GM19238 (cell line): ENCODE measurements around the gene CMSS1.
"Not testable (repeated sequence)": the region's sequence is repeated elsewhere in the genome, so short reads cannot be mapped to it uniquely, and the experiment has no call there.

Experiments used
- DNase-seq: peaks from one replicate; pipeline ENCODE4 v3.0.0; 2011; ENCODE audit warnings: low spot score; ENCODE audit not compliant: insufficient read length

Gene CMSS1

DNA sequence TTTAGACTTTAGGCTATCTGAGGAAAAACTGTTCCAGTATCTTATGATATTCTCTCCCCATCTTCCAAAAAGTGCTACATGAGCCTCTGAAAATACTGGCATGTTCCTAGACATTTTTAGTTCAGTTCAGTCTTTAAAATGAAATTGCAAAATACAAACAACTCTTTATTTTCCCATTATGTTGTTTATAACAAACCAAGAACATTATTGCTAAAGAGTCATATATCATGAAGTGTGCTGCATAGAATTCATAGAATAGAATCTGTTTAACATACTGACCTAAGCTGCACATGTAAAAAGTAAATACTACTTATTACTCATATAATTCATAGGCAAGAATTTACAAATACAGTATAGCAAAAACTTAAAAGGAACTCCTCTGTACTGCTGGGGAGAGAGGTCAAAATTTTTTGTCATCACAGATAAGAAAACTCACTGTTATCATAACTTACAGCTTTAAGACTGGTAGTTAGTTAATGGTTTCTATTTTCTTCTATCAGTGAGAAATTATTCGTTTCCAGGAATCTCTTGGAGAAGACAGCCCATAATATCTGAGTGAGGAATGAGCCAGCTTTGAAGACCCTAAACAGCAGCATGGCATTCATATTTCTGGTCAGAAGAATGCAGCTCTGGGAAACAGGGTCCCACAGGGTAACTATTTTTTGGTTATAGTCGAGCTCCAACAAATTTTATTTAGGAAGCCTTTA is 264.5 kb downstream of the CMSS1 start:
- DNase-seq, result no peak

DNA sequence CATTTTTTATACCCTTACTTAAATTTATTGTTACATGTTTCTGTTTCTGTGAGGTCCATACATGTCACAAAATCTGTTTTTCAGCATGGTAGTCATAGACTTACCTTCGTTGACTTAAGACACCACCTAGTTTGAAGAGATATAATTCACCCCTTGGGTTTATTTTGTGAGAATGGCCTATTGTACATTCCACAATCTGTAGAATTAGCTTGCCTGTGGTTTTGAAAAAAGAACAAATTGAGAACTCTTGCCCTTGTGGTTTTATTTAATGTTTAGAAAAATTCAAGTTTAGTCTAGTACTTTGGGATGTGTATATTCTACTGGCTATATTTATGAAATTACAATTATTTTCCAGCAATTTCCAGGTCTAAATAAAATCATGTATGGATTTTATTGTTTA is 265.1 kb downstream of the CMSS1 start:
- no peak for DNase-seq

DNA sequence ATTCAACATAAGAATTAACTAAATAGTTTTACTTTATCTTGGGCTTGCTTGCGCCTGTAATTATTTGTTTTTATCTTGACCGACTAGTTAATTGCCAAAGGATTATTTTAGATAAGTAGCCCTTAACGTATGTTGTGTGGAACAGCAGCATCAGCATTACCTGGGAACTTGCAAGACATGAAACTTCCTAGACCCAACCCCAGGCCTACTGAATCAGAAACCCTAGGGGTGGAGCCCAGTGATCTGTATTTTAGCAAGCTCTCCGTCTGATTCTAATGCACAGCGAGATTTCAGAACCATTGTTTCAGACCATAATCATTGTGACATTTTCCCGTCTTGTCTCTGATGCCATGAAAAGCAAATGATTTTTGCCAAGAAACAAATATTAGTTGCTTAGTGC is 265.5 kb downstream of the CMSS1 start:
- DNase-seq, result no peak

DNA sequence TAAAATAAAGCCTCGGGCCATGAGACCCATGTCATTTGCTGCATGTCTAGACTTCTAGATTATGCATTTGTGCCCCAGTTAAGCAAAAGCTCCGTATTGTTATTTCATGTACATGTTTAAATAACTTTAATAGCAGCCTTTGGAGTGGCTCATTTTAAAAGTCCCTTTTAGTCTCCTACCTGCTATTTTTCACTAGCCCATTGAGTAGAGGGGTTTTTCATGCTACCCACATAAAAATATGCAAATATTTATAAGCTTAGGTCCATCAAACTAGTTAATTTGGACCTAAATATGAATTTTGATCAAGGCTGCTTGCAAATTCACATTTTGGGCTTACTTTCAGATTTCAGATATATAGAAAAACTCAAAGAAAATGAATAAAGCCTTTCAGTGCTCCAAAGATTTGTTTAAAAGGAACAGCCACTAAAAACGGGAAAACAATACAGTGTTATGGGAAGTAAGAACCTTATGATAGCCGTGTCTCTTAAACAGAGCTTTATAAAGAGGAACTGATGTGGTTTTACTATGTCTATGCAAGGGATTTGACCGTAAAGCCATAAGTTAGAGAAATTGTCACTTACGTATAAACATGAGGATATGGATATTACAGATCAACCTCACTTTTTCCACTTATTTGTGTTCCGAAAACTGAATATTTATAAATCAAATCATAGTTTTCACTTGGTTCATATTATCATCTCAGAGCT is 266.6 kb downstream of the CMSS1 start:
- DNase-seq, result no peak

DNA sequence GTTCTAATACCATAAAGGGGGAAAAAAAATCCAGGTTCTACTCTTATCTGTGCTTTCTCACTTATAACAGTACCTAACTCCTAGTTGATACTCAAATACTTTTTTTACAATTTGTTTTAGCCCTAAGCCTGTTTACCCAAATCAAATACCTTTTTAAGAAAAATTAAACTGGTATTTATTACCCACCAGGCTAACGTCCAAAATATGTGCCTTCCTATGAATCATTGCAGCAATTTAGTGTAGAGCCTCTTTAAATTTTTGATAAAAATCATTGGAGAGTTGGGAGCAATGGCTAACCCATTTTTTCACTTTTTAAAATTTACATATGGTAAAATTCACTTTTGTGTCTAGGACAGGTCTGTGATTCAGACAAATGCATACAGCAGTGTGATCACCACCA is 268.7 kb downstream of the CMSS1 start:
- DNase-seq, result no peak

DNA sequence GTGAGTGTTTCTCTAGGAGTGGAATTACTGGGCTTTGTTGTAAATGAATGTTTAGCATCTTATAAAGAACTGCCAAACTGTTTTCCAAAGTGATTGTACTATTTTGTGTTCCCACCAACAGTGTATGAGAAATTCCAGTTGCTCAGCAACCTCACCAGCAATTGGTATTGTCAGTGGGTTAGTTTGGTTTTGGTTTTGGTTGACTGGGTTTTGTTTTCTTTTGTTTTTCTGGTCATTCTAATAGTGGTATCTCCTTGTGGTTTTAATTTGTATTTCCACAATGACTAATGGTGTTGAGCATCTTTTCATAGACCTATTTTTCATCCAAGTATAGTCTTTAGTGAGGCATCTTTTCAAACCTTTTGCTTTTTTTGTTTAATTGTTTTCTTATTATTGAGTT is 269.5 kb downstream of the CMSS1 start:
- DNase-seq, result no peak

DNA sequence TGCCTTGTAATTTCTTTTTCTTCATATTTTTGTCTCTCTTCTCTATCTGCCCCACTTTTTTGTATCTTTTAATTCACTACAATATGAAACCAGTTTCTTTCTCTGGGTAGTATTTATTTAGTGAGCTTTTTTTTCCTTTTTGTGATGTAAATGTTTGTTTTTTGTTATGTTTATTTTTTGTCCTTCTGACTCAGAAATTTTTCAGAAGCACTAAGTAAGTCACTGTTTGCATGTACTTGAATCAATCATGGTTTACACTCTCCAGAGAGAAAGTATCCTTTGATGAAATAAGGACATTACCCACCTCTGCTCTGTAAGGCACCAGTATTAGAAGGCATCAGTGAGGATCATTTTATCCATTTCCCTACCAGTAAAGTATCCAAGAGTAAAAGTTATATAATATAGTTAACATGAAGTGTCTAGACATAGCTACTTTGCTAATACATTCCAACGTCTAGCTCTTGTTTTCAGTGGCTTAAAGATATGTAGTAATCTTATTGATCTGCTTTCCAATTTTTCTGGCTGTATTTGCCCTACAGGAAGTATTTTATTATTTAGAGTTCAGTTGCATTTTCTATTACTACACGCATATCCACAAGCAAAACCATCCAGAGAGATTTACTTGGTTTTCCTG is 271.2 kb downstream of the CMSS1 start:
- no peak for DNase-seq

DNA sequence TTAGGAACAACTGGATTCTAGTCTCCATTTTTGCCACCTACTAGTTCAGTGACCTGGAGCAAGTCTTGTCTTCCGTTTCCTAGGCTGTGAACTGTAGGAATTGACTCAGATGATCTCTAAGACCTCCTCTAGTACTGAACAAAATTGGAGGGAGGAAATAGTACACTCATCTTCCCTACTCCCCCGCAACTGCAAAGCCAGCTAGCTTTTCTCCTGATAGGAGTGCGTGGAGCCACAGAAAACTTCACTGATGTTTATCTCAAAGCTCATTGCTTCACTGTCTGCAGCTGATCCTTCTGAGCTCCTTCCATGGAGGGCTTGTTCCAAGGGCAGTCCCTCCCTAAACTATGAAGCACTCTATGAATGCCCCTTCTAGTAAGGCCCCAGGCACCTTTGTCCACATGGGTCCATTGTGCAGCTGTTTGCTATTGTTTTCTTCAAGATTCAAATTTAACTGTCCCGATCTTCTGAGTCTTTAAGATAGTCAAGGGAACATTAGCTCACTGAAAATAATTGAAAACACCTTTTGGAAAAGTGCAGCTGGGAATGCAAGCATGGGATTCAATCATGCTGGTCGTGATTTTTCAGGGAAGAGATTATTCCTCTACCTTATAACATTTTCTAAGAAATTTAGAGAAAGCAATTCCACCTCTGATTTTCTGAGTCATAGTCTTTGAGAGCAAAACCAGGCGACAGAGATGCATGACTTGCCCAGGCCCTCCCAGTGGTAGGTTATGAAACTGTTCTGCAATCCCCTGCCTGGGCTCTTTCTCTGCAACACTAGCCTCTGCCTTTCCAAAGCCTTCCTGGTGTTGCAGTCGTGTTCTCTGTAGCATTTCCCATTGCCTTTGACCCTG is 272.4 kb downstream of the CMSS1 start:
- no peak for DNase-seq

DNA sequence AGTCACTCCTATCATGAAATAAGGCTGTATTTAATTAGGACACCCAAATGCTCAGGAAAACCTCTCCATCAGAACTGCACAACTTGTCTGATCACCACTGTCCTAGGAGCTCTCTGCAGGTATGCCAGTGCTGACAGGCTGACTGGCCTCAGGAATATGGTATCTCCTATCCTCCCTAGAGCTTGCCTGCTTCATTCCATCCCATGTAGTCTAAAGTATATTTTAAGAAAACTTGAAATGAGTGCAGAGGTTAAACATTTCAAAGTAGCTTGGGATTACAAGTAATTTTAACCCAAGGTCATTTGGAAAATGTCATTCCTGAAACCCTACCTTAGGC is 273.0 kb downstream of the CMSS1 start:
- DNase-seq, result no peak

DNA sequence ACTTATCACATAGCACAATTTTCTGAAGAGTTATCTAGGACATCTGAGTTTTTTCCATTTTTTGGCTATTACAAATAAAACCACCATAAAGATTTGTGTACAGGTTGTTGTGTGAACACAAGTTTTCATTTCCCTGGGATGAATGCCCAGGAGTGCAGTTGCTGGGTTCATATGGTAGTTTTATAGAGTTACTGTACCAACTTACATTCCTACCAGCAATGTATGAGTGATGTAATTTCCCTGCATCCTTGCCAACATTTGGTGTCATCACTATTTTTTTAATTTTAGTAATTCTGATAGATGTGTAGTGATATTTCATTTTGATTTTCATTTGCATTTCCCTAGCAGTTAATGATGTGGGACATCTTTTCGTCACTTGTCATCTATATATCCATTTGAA is 276.2 kb downstream of the CMSS1 start:
- DNase-seq, result no peak

DNA sequence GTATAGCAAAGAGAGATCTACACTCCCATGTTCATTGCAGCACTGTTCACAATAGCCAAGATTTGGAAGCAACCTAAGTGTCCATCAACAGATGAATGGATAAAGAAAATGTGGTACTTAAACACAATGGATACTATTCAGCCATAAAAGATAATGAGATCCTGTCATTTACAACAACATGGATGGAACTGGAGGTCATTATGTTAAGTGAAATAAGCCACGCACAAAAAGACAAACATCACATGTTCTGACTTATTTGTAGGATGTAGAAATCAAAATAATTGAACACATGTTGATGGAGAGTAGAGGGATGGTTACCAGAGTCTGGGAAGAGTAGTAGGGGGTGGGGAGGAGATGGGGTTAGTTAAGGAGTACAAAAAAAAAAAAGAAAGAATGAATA is 278.6 kb downstream of the CMSS1 start:
- DNase-seq, result not testable (repeated sequence)

DNA sequence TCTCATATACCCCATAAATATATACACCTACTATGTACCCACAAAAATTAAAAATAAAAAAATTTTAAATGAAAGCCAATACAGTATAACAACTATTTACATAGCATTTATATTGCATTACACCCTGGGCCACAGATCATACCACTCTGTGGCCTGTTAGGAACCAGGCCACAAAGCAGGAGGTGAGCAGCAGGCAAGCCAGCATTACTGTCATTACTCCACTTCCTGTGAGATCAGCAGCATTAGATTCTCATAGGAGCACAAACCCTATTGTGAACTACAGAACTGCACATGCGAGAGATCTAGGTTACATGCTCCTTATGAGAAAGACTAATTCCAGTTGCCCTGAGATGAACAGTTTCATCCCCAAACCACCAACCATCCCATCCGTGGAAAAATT is 279.2 kb downstream of the CMSS1 start:
- DNase-seq, result no peak

DNA sequence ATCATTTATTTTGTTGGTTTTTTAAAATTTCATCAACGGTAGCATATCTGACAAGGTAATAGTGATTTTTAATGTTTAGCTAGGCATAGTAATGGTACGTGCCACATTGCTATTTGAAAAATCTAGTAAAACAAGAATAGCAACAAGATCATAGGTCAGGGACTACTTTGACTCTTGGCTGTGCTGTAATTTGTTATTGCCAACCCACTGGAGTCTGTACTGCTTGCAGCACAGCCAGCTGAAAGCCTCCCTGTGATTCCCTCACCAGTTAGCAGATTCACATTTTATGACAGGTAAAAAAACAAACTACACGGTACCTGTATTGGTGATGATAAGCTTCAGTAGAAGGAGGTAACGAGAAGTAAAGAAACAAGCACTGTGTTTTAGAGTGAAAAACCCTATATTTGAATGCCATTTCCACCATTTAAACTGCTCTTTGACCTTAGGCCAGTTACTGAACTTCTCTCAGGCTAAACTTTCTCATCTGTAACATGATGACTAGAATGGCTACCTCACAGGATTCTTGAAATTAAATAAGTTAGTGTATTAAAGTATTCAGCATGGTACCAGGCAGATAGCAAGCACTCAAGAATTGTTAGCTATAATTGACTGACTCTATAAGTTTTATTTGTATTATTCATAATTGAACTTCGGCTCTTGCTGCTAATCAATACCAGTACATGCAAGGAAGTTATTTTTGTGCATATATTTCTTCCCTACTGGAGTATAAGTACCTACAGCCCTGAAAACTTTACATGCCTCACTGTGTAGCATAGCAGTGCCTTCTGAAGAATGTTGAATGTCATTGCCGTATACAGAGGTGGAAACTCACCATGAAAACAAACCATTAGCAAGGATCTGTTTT is 280.5 kb downstream of the CMSS1 start:
- no peak for DNase-seq

DNA sequence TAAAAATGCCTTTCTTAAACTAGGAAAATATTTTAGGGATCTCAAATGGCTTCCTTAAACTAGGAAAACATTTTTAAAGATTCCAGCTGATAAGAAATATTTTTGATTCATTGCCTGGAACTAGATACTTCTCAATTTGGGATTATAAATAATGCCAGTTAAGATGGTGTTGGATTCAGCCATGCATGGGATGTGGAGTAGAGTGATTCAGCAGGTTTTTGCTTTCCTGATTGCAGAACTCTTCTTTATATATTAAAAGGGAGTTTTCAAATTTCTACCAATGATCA is 281.1 kb downstream of the CMSS1 start:
- no peak for DNase-seq

DNA sequence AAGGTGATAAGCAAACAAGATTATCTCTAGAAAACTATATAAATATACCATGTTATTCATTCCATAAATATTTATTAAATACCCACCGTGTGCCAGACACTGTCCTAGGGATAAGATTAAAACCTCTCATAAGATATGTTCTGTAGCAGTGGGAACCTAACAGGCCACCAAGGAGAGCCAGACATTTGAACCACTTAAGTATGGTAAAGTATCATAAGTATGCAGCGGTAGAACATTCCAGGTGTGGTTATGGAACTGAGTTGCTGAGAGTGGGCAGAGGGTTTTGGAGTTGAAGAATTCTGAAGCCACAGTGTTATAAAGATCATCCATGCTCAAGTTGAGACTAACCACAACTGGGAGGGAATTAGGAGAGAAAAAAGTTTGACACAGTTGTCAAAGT is 282.0 kb downstream of the CMSS1 start:
- no peak for DNase-seq

DNA sequence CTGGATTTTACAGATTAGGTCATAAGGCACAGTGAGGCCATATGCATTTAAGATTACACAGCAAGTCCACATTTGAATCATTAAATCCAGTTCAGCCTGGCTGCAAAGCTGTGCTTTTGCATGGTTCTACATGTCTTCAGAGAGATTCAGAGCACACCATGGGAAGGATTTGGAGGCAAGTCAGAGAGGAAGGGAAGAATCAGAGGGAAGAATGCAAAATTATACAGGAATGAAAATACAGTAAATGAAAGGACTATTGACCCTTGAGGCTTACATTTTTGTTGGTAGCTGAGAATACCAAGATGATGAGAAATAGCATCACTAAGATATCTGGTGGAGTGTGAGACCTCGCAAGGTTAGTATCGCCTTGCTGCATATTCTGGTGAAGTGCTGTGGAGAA is 282.8 kb downstream of the CMSS1 start:
- no peak for DNase-seq

DNA sequence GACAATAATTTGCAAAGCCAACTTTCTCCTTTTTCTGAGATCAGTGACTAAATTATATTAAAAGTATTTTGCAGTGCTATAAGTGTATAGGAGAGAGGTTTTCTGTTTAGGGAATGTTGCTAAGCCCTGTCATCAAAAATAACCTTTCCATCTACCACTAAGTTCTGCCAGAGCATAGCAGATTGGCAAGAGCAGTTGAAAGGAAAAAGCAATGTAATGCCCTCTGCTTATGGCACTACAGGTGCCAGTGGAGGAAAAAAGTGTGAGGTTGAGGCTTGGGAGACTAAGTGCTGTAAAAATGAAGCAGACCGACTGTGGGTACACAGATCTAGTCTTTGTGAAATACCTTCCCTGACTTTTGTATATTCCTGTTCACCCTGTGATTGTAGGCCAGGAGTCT is 285.1 kb downstream of the CMSS1 start:
- no peak for DNase-seq

DNA sequence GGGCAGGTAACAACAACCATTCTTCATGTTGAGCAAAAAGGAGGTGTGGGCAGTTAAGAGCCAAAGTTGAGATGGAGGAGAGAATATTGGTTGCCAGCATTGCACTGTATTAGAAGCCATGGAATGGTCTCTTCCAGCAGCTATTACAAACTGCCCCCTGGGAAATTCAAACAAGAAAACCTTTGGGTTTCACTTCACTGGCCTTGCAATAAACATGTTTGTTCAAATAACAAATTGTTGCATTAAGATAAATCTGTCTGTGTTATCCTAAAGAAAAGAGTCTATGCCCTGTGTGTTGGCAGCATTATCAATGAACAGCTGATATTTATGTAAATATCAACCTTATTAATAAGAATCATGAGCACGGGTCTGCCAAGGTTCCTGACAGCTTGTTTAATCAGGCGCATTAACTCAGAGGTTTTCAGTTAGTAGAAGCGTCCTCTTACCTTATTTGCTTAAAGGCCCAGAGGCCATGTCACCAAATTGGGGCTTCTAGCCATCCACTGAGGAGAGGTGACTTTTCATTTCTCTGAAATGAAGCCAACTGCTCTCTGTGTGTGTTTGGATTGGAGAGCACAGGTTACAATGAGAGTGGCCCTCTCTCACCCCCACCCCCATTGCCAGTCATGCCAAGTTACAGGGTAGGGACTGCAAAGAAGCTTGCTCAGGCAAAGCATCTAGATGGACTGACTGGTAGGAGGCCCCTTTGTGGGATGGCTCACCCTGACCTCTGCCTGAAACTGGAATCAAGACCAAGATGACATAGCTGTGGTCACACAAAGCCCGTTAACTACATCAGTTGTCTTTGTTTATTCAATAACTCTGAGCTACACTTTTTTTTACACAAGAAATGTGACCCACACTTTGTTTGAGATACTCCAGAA is 286.1 kb downstream of the CMSS1 start:
- peak; percentile 16 for DNase-seq

DNA sequence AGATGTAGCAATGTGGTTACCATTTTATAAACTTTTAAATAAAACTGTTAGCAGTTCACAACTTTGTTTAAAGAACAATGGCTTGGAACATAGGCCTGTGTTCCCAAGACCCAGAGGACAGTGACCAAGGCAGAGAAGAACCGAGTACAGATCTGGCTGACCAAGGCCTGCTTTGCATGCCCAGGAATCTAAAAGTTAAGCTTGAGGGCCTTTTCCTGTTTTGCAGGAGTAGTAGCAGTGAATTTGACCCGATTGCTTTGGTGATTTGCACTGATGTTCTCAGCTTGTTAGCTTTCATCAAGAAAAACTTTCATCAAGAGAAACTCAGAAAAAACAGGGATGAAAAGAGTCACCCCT is 286.8 kb downstream of the CMSS1 start:
- DNase-seq, result no peak

DNA sequence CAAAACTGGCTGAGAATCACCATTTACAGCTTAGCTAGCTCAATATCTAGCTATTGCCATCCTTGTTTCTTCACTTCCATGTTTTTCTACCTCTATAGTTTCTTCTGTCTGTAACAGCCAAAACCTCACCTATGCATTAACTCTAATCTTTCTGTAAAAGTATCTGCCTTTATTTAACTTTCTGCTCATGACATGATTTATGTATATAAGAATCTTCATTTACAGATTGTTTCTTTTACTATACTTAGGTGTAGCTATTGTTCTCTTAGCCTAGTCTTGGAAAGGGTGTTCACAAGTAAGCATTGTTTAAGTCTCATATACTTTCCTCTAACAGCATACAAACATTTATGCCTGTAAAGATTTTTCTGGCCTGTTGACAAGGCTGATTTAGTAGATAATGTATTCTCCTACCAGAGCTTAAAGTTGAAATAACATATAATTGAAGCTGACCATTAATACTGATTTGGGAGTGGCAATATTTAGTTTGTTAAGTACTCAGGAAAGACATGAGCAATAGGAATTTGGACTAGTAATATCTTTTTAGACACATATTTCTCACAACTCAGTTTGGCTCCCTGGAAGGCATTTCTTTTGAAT is 287.3 kb downstream of the CMSS1 start:
- no peak for DNase-seq
